HEK293 (cell line): Measurements from ENCODE around the gene MECR.

Experiments used
- FEZF1 ChIP-seq: fragments of 450-650 bp; formaldehyde crosslinking; IDR thresholded peaks from 2 replicates; pipeline ENCODE4 v1.5.1; 2016; ENCODE audit warnings: missing biosample characterization, missing genetic modification characterization
- HIC1 ChIP-seq: fragments of 450-650 bp; formaldehyde crosslinking; IDR thresholded peaks from 2 replicates; pipeline ENCODE4 v1.5.1; 2016; ENCODE audit warnings: missing biosample characterization, missing genetic modification characterization
- KLF10 ChIP-seq: fragments of 450-650 bp; IDR thresholded peaks from 2 replicates; pipeline ENCODE4 v1.5.1; 2018; ENCODE audit warnings: missing biosample characterization, mild to moderate bottlenecking, missing genetic modification characterization
- KLF16 ChIP-seq: fragments of 450-650 bp; formaldehyde crosslinking; IDR thresholded peaks from 2 replicates; pipeline ENCODE4 v1.5.1; 2017; ENCODE audit warnings: missing biosample characterization, missing genetic modification characterization
- SCRT2 ChIP-seq: fragments of 450-650 bp; formaldehyde crosslinking; IDR thresholded peaks from 2 replicates; pipeline ENCODE4 v1.5.1; 2016; ENCODE audit warnings: missing biosample characterization, missing genetic modification characterization
- ZBTB11 ChIP-seq: fragments of 450-650 bp; formaldehyde crosslinking; conservative IDR thresholded peaks from 2 replicates; pipeline ENCODE4 v1.5.1; 2016; ENCODE audit warnings: low read depth, missing biosample characterization, missing genetic modification characterization
- ZBTB48 ChIP-seq: fragments of 450-650 bp; formaldehyde crosslinking; IDR thresholded peaks from 2 replicates; pipeline ENCODE4 v1.5.1; 2016; ENCODE audit warnings: missing biosample characterization, missing genetic modification characterization
- ZBTB8A ChIP-seq: fragments of 450-650 bp; formaldehyde crosslinking; IDR thresholded peaks from 2 replicates; pipeline ENCODE4 v1.5.1; 2016; ENCODE audit warnings: missing biosample characterization, missing genetic modification characterization
- ZFP3 ChIP-seq: fragments of 450-650 bp; formaldehyde crosslinking; IDR thresholded peaks from 2 replicates; pipeline ENCODE4 v1.5.1; 2016; ENCODE audit warnings: low read depth, missing biosample characterization, missing genetic modification characterization
- ZNF10 ChIP-seq: fragments of 450-650 bp; formaldehyde crosslinking; IDR thresholded peaks from 2 replicates; pipeline ENCODE4 v1.5.1; 2017; ENCODE audit warnings: missing biosample characterization, missing genetic modification characterization
- ZNF121 ChIP-seq: fragments of 450-650 bp; formaldehyde crosslinking; IDR thresholded peaks from 2 replicates; pipeline ENCODE4 v1.5.1; 2016; ENCODE audit warnings: missing biosample characterization, missing genetic modification characterization
- ZNF132 ChIP-seq: fragments of 450-650 bp; formaldehyde crosslinking; IDR thresholded peaks from 2 replicates; pipeline ENCODE4 v1.5.1; 2017; ENCODE audit warnings: missing biosample characterization, missing genetic modification characterization, borderline replicate concordance
- ZNF148 ChIP-seq: fragments of 450-650 bp; formaldehyde crosslinking; IDR thresholded peaks from 2 replicates; pipeline ENCODE4 v1.5.0; 2017; ENCODE audit warnings: missing biosample characterization, missing genetic modification characterization, borderline replicate concordance
- ZNF19 ChIP-seq: fragments of 450-650 bp; formaldehyde crosslinking; IDR thresholded peaks from 2 replicates; pipeline ENCODE4; 2016; ENCODE audit warnings: missing biosample characterization, missing genetic modification characterization, low read depth
- ZNF23 ChIP-seq: fragments of 450-650 bp; formaldehyde crosslinking; IDR thresholded peaks from 2 replicates; pipeline ENCODE4 v1.5.1; 2016; ENCODE audit warnings: missing biosample characterization, missing genetic modification characterization, borderline replicate concordance
- ZNF394 ChIP-seq: fragments of 450-650 bp; formaldehyde crosslinking; IDR thresholded peaks from 2 replicates; pipeline ENCODE4 v1.5.1; 2016; ENCODE audit warnings: missing biosample characterization, missing genetic modification characterization, mild to moderate bottlenecking, moderate library complexity, borderline replicate concordance
- ZNF560 ChIP-seq: fragments of 450-650 bp; formaldehyde crosslinking; IDR thresholded peaks from 2 replicates; pipeline ENCODE4 v1.5.1; 2017; ENCODE audit warnings: missing biosample characterization, missing genetic modification characterization, borderline replicate concordance
- ZNF610 ChIP-seq: fragments of 450-650 bp; formaldehyde crosslinking; IDR thresholded peaks from 2 replicates; pipeline ENCODE4 v1.5.1; 2016; ENCODE audit warnings: missing biosample characterization, missing genetic modification characterization, borderline replicate concordance
- ZNF670 ChIP-seq: fragments of 450-650 bp; formaldehyde crosslinking; IDR thresholded peaks from 2 replicates; pipeline ENCODE4 v1.5.1; 2016; ENCODE audit warnings: missing biosample characterization, missing genetic modification characterization, low read depth
- ZNF701 ChIP-seq: fragments of 450-650 bp; formaldehyde crosslinking; IDR thresholded peaks from 2 replicates; pipeline ENCODE4 v1.5.1; 2016; ENCODE audit warnings: missing biosample characterization, missing genetic modification characterization
- ZNF830 ChIP-seq: fragments of 450-650 bp; IDR thresholded peaks from 2 replicates; pipeline ENCODE4 v1.5.0; 2018; ENCODE audit warnings: missing biosample characterization, missing genetic modification characterization, low read depth, mild to moderate bottlenecking, moderate library complexity
- ZNF837 ChIP-seq: fragments of 450-650 bp; formaldehyde crosslinking; IDR thresholded peaks from 2 replicates; pipeline ENCODE4 v1.5.1; 2016; ENCODE audit warnings: missing biosample characterization, missing genetic modification characterization
- TF ChIP-seq, protein P1 (sequence below): fragments of 450-650 bp; formaldehyde crosslinking; IDR thresholded peaks from 2 replicates; pipeline ENCODE4 v1.5.1; 2016; ENCODE audit warnings: missing biosample characterization, missing genetic modification characterization
- TF ChIP-seq, protein P2 (sequence below): fragments of 450-650 bp; formaldehyde crosslinking; IDR thresholded peaks from 2 replicates; pipeline ENCODE4 v1.5.1; 2016; ENCODE audit warnings: missing biosample characterization, missing genetic modification characterization
- TF ChIP-seq, protein P3 (sequence below): fragments of 450-650 bp; formaldehyde crosslinking; IDR thresholded peaks from 2 replicates; pipeline ENCODE4 v1.5.1; 2017; ENCODE audit warnings: missing biosample characterization, missing genetic modification characterization
- TF ChIP-seq, protein P4 (sequence below): fragments of 450-650 bp; formaldehyde crosslinking; IDR thresholded peaks from 2 replicates; pipeline ENCODE4 v1.5.1; 2016; ENCODE audit warnings: missing biosample characterization, missing genetic modification characterization

MECR gene

GRCh38 chr1:29156543-29157268 lies 74.0 kb downstream of the MECR start (continued):
- TF ChIP-seq, protein P1, sequence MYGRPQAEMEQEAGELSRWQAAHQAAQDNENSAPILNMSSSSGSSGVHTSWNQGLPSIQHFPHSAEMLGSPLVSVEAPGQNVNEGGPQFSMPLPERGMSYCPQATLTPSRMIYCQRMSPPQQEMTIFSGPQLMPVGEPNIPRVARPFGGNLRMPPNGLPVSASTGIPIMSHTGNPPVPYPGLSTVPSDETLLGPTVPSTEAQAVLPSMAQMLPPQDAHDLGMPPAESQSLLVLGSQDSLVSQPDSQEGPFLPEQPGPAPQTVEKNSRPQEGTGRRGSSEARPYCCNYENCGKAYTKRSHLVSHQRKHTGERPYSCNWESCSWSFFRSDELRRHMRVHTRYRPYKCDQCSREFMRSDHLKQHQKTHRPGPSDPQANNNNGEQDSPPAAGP: no peak
- TF ChIP-seq ZNF610 (tag by site-specific recombination) (peak; percentile 77; the same call in 1 of the 2 replicates), HIC1 (tag by site-specific recombination) (peak; percentile 72), KLF10 (tag by site-specific recombination) (no peak), FEZF1 (tag by site-specific recombination) (peak; percentile 86), ZFP3 (tag by site-specific recombination) (no peak), ZNF148 (tag by site-specific recombination) (no peak), SCRT2 (tag by site-specific recombination) (no peak), ZNF670 (tag by site-specific recombination) (no peak), ZNF19 (tag by site-specific recombination) (no peak), ZNF121 (tag by site-specific recombination) (peak; percentile 50; the same call in 1 of the 2 replicates), ZNF132 (tag by site-specific recombination) (no peak), ZNF701 (tag by site-specific recombination) (no peak), ZNF830 (tag by site-specific recombination) (no peak), ZNF560 (tag by site-specific recombination) (no peak), ZBTB8A (tag by site-specific recombination) (peak; percentile 39), ZNF10 (tag by site-specific recombination) (no peak), ZNF394 (tag by site-specific recombination) (peak; percentile 92), ZBTB48 (tag by site-specific recombination) (no peak), ZNF837 (tag by site-specific recombination) (no peak), KLF16 (no peak), ZNF23 (tag by site-specific recombination) (no peak), ZBTB11 (tag by site-specific recombination) (no peak)
- TF ChIP-seq, protein P2, sequence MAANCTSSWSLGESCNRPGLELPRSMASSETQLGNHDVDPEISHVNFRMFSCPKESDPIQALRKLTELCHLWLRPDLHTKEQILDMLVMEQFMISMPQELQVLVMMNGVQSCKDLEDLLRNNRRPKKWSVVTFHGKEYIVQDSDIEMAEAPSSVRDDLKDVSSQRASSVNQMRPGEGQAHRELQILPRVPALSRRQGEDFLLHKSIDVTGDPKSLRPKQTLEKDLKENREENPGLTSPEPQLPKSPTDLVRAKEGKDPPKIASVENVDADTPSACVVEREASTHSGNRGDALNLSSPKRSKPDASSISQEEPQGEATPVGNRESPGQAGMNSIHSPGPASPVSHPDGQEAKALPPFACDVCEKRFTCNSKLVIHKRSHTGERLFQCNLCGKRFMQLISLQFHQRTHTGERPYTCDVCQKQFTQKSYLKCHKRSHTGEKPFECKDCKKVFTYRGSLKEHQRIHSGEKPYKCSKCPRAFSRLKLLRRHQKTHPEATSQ (tag by site-specific recombination): no peak
- TF ChIP-seq, protein P3, sequence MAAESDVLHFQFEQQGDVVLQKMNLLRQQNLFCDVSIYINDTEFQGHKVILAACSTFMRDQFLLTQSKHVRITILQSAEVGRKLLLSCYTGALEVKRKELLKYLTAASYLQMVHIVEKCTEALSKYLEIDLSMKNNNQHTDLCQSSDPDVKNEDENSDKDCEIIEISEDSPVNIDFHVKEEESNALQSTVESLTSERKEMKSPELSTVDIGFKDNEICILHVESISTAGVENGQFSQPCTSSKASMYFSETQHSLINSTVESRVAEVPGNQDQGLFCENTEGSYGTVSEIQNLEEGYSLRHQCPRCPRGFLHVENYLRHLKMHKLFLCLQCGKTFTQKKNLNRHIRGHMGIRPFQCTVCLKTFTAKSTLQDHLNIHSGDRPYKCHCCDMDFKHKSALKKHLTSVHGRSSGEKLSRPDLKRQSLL (tag by site-specific recombination): no peak
- TF ChIP-seq, protein P4, sequence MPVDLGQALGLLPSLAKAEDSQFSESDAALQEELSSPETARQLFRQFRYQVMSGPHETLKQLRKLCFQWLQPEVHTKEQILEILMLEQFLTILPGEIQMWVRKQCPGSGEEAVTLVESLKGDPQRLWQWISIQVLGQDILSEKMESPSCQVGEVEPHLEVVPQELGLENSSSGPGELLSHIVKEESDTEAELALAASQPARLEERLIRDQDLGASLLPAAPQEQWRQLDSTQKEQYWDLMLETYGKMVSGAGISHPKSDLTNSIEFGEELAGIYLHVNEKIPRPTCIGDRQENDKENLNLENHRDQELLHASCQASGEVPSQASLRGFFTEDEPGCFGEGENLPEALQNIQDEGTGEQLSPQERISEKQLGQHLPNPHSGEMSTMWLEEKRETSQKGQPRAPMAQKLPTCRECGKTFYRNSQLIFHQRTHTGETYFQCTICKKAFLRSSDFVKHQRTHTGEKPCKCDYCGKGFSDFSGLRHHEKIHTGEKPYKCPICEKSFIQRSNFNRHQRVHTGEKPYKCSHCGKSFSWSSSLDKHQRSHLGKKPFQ (tag by site-specific recombination): peak; percentile 88
